Fibroblast of skin of left quadriceps (primary cell): ENCODE results near the gene SDHAF4.
"Not testable (repeated sequence)": the region's sequence is repeated elsewhere in the genome, so short reads cannot be mapped to it uniquely, and the experiment has no call there.

Experiments
- DNase-seq, 2 experiments: peaks; one replicate each; pipeline ENCODE4 v3.0.0-alpha.2; 2013; ENCODE audit warnings: low read depth in 2 of 2

Gene SDHAF4

GRCh38 chr6:70592391-70593117 lies 25.8 kb downstream of the SDHAF4 start:
- no peak for DNase-seq

- DNase-seq = no peak
Measured at GRCh38 chr6:70593118-70593486, 26.4 kb downstream of the SDHAF4 start.

- DNase-seq = no peak
Measured at GRCh38 chr6:70599187-70599586, 32.5 kb downstream of the SDHAF4 start.

- no peak for DNase-seq
Measured at GRCh38 chr6:70601014-70601413, 34.3 kb downstream of the SDHAF4 start.

- DNase-seq = no peak
Measured at GRCh38 chr6:70604254-70604653, 37.5 kb downstream of the SDHAF4 start.

- DNase-seq = not testable (repeated sequence)
Measured at GRCh38 chr6:70607371-70607770, 40.6 kb downstream of the SDHAF4 start.

GRCh38 chr6:70609181-70609580 lies 42.5 kb downstream of the SDHAF4 start:
- not testable (repeated sequence) for DNase-seq

GRCh38 chr6:70616728-70617260 lies 50.1 kb downstream of the SDHAF4 start:
- no peak for DNase-seq

GRCh38 chr6:70620746-70621145 lies 54.0 kb downstream of the SDHAF4 start:
- no peak for DNase-seq

- no peak for DNase-seq
Measured at GRCh38 chr6:70622461-70622860, 55.7 kb downstream of the SDHAF4 start.

GRCh38 chr6:70625436-70625835 lies 58.7 kb downstream of the SDHAF4 start:
- no peak for DNase-seq

- no peak for DNase-seq
Measured at GRCh38 chr6:70627500-70628254, 60.9 kb downstream of the SDHAF4 start.

- no peak for DNase-seq
Measured at GRCh38 chr6:70629929-70630328, 63.2 kb downstream of the SDHAF4 start.

- no peak for DNase-seq
Measured at GRCh38 chr6:70633870-70634269, 67.1 kb downstream of the SDHAF4 start.

GRCh38 chr6:70636596-70636995 lies 69.9 kb downstream of the SDHAF4 start:
- DNase-seq = no peak

GRCh38 chr6:70638468-70638867 lies 71.7 kb downstream of the SDHAF4 start:
- DNase-seq = no peak
